Heart left ventricle (tissue), 16 donors: ENCODE results near the gene MRPL21. TPM values are rescaled to one million over a fixed set of nuclear protein-coding genes. Genes with fewer than 3 reads are reported as not detected.

Source experiments
- ATAC-seq, 4 donors: fragments of 200-7000 bp; cut with Tn5 transposase; one replicate each; pipeline ENCODE4 v1.9.1; 2020 to 2022; ENCODE audit warnings: moderate library complexity in 4 of 4, mild to moderate bottlenecking in 3 of 4, moderate number of reproducible peaks in 1 of 4
- DNase-seq, 5 donors: peaks; one replicate each; pipeline ENCODE4 v3.0.0-alpha.2; 2020
- H3K27ac ChIP-seq, 12 donors: fragments of 200-600 bp; sonication (generic) in 4 of 12; one replicate each; pipeline versions ENCODE4 v1.5.0 to v1.8.0; 2016 to 2022; ENCODE audit warnings: mild to moderate bottlenecking in 2 of 12
- H3K27me3 ChIP-seq, 9 donors: fragments of 200-600 bp; sonication (generic) in 2 of 9; one replicate each; pipeline versions ENCODE4 v1.5.1 to v1.8.0; 2016 to 2022; ENCODE audit warnings: mild to moderate bottlenecking in 3 of 9
- H3K36me3 ChIP-seq, 9 donors: fragments of 200-600 bp; sonication (generic) in 2 of 9; one replicate each; pipeline versions ENCODE4 v1.5.0 to v1.8.0; 2018 to 2022; ENCODE audit warnings: mild to moderate bottlenecking in 2 of 9
- H3K4me1 ChIP-seq, 12 donors: fragments of 200-600 bp; sonication (generic) in 4 of 12; one replicate each; pipeline versions ENCODE4 v1.5.0 to v1.8.0; 2016 to 2022; ENCODE audit warnings: mild to moderate bottlenecking in 3 of 12
- H3K4me3 ChIP-seq, 12 donors: fragments of 200-600 bp; sonication (generic) in 4 of 12; one replicate each; pipeline versions ENCODE4 v1.5.0 to v1.8.0; 2017 to 2022; ENCODE audit warnings: mild to moderate bottlenecking in 9 of 12, moderate library complexity in 4 of 12
- H3K9me3 ChIP-seq, 12 donors: fragments of 200-600 bp; sonication (generic) in 4 of 12; one replicate each; pipeline versions ENCODE4 v1.5.0 to v1.8.0; 2016 to 2022; ENCODE audit warnings: mild to moderate bottlenecking in 1 of 12
- CTCF ChIP-seq, 12 donors: fragments of 200-600 bp; sonication (generic) in 4 of 12; IDR thresholded peaks; one replicate each; pipeline versions ENCODE4 v1.5.0 to v1.8.0; 2018 to 2022; ENCODE audit warnings: antibody characterized with exemption in 12 of 12, mild to moderate bottlenecking in 5 of 12
- POLR2A ChIP-seq, 2 donors: fragments of 450-650 bp; IDR thresholded peaks; one replicate each; pipeline ENCODE4 v1.6.1; 2017; ENCODE audit warnings: antibody characterized with exemption in 2 of 2, mild to moderate bottlenecking in 2 of 2, moderate library complexity in 2 of 2
- WGBS, 4 donors: extraction: QIAGEN DNeasy Blood & Tissue Kit in 2 of 4; methylation state at CpG; one replicate each; pipeline versions ENCODE4 v1.1.5 to v1.1.7; 2013 to 2018; 5-methylcytosine and 5-hydroxymethylcytosine counted together
- intact Hi-C, 10 donors: fragments of 100-400 bp; cut with DNase I; formaldehyde crosslinking; loops; one replicate each; pipeline versions ENCODE4 v1.11.1 to v1.14.2; 2022
- polyA plus RNA-seq, 2 donors: library from polyadenylated mRNA; stranded (reverse); fragments of 200-250 nt; gene quantifications; one replicate each; pipeline ENCODE4 v1.2.3, GENCODE V29; 2013
- total RNA-seq, 9 donors: library from RNA; depleted of rRNA in 2 of 9; stranded (reverse); fragments of >200 nt in 2 of 9; fragmentation: NEBNext Ultra II Directional in 3 of 9; extraction: Animal tissue kit (Norgen Biotek cat#: 25700) in 3 of 9; gene quantifications; one replicate each; pipeline versions ENCODE4 v1.1.0 to v1.2.4, GENCODE V29; 2016 to 2023
- donor health status: ischemic (EF 13 %, LVEDD 7.1; RV severe dilation, severe dysfunction).
- donor health status: healthy with polysubstance abuse.
- donor health status: DM: no; HTN: yes; CAD: no.
- donor health status: DM: no; HTN: no; CAD: no.
- donor health status: ischemic (EF 25% LVEDD 6.9; RV normal size, moderate dysfunction).
- donor health status: ischemic (EF 25% LVEDD 5.7; RV mildly dilated, moderate dysfunction).
- donor health status: healthy.
- donor health status: DM: yes; HTN: yes; CAD: no.
- donor health status: ischemic (EF 35%, LVEDD 5.7; RV mildly dilated, moderate dysfunction).
- donor health status: nonischemic (EF 11% LVEDD 7.7; RV severe dilation, severe dysfunction).
- donor health status: DM: yes; HTN: yes; CAD: no.
- donor health status: PGD.
- donor health status: ischemic (EF 29% LVEDD 5.4; RV normal size, mild dysfunction).
- donor health status: nonischemic (EF 23%, LVEDD 6.1; RV moderate dilation, normal function).

MRPL21 gene
- total and polyA plus RNA-seq, 11 donors = 59.9 to 230 (median 88.8) TPM

GRCh38 chr11:68843703-68844312, 59.8 kb downstream of the MRPL21 start:
- H3K27me3 ChIP-seq = no peaks in the 10 kb centered on the region
- H3K4me1 ChIP-seq = peaks cover 0 to 50% (median 35%) of the 10 kb centered on the region in 12 donors
- H3K4me3 ChIP-seq = peak overlapping the region in 11 of 12 donors; percentile 2 to 96 (median 90)
- intact Hi-C loops = loop anchor here in 5 of 10 donors (2.0 to 5.0 kb wide), 5 partner anchors 37 to 58 kb away; partner anchors contain the start of genes IGHMBP2 (in 1 of the 5) and MRPL21 (in 1 of the 5)
- peak; percentile 85 to 93 (median 88) for DNase-seq
- WGBS, 4 donors = 2 to 4% (median 3%) methylated on average over 39 to 54 of the region's 54 CpGs
- TF ChIP-seq POLR2A (IDR thresholded peaks at IDR 0.05) = no peak
- TF ChIP-seq CTCF (IDR thresholded peaks at IDR 0.05) = peak; percentile 42 to 73 (median 62)
- no peaks in the 10 kb centered on the region for H3K9me3 ChIP-seq
- peak overlapping the region in 11 of 12 donors; percentile 15 to 97 (median 78) for H3K27ac ChIP-seq
- ATAC-seq = peak; percentile 51 to 75 (median 70)
- H3K36me3 ChIP-seq = no peaks in the 10 kb centered on the region

- DNase-seq (peak in 1 of 5 donors; percentile 42), ATAC-seq (no peak)
- Histone ChIP-seq H3K36me3 (no peaks in the 10 kb centered on the region), H3K27me3 (no peaks in the 10 kb centered on the region), H3K4me3 (peak overlapping the region in 10 of 12 donors; percentile 52 to 96 (median 90)), H3K9me3 (no peaks in the 10 kb centered on the region), H3K27ac (peak overlapping the region in 10 of 12 donors; percentile 15 to 97 (median 74)), H3K4me1 (peaks cover 4 to 57% (median 42%) of the 10 kb centered on the region in 12 donors)
- intact Hi-C loops = loop anchor here in 5 of 10 donors (2.0 to 5.0 kb wide), 5 partner anchors 36 to 59 kb away; partner anchors contain the start of genes IGHMBP2 (in 1 of the 5) and MRPL21 (in 1 of the 5)
- 33 to 38% (median 37%) methylated on average over 19 to 23 of the region's 23 CpGs for WGBS, 4 donors
- TF ChIP-seq CTCF (IDR thresholded peaks at IDR 0.05) (no peak), POLR2A (IDR thresholded peaks at IDR 0.05) (no peak)
Measured at GRCh38 chr11:68843052-68843561, 60.5 kb downstream of the MRPL21 start.

DNA sequence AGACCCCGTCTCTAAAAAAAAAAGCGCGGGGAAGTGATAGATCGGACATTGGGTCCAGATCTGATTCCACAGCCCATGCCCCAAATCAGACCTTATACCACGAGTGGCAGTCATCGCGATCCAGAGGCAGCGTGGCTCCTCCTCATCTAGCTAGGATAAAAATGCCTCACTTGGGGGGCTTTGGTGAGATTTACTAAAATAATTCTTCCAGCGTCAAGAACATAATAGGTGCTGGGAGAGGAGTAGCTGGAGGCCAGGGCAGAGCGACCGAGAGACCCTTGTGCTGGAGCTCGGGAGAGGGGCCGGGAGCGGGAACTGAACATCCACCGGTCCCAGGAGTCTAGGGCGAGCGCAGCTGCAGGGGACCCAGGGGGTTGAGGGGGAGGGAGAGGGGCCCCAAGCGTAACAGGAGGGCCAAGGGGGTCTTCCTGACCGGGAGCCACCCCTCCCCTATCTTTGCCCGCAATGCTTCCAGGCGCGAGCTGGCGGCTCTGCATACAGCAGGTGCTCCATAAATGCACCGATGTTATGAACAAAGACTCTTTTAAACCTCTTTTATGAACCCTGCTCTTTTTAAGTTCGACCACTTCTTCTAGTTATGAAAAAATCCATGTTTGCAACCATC, 61.1 kb downstream of the MRPL21 start:
- intact Hi-C loops = loop anchor here in 5 of 10 donors (2.0 to 5.0 kb wide), 5 partner anchors 35 to 60 kb away; partner anchors contain the start of genes IGHMBP2 (in 1 of the 5) and MRPL21 (in 1 of the 5)

More for the DNA sequence above, 61.1 kb downstream of the MRPL21 start:
- Histone ChIP-seq H3K27ac (peak overlapping the region in 9 of 12 donors; percentile 70 to 97 (median 94)), H3K36me3 (no peaks in the 10 kb centered on the region), H3K9me3 (no peaks in the 10 kb centered on the region), H3K4me1 (peaks cover 10 to 63% (median 48%) of the 10 kb centered on the region in 12 donors), H3K4me3 (peak overlapping the region in 11 of 12 donors; percentile 52 to 96 (median 91)), H3K27me3 (no peaks in the 10 kb centered on the region)
- ATAC-seq (no peak), DNase-seq (no peak)
- TF ChIP-seq CTCF (IDR thresholded peaks at IDR 0.05) = no peak
- TF ChIP-seq POLR2A (IDR thresholded peaks at IDR 0.05) = no peak
- WGBS, 4 donors = 44 to 59% (median 47%) methylated on average over 24 to 25 of the region's 25 CpGs
